Left renal cortex interstitium (tissue), 4 donors: ENCODE measurements around the gene RIPOR3. TPM values are rescaled to one million over a fixed set of nuclear protein-coding genes. Genes with fewer than 3 reads are reported as not detected.
"Not testable (repeated sequence)": the region's sequence is repeated elsewhere in the genome, so short reads cannot be mapped to it uniquely, and the experiment has no call there.

Experiments used
- DNase-seq, 4 donors: peaks; one replicate each; pipeline ENCODE4 v3.0.0-alpha.2; 2013; ENCODE audit warnings: low read depth in 4 of 4, low spot score in 2 of 4, missing footprints in 1 of 4
- polyA plus RNA-seq, 4 donors: library from polyadenylated mRNA; unstranded; fragments of 120-200 nt; gene quantifications; one replicate each; pipeline ENCODE4 v1.2.1, GENCODE V29; 2013; ENCODE audit not compliant: insufficient read length in 4 of 4

The RIPOR3 gene
- polyA plus RNA-seq, 4 donors = 6.4 to 10.0 (median 8.0) TPM

GRCh38 chr20:50682065-50682464 lies 9.3 kb downstream of the RIPOR3 start:
- no peak for DNase-seq

- DNase-seq = no peak
These were observed 9.8 kb downstream of the RIPOR3 start for GRCh38 chr20:50681359-50682064.

- DNase-seq = no peak
These were observed 11.0 kb downstream of the RIPOR3 start for GRCh38 chr20:50680105-50680960.

- DNase-seq = no peak
These were observed 11.6 kb downstream of the RIPOR3 start for GRCh38 chr20:50679753-50680104.

- DNase-seq = no peak
These were observed 13.0 kb downstream of the RIPOR3 start for GRCh38 chr20:50678169-50678898.

- DNase-seq = no peak
These were observed 14.5 kb downstream of the RIPOR3 start for GRCh38 chr20:50676858-50677257.

GRCh38 chr20:50676377-50676731 lies 15.0 kb downstream of the RIPOR3 start:
- not testable (repeated sequence) for DNase-seq

- no peak for DNase-seq
These were observed 15.5 kb downstream of the RIPOR3 start for GRCh38 chr20:50675671-50676376.

- no peak for DNase-seq
These were observed 17.1 kb downstream of the RIPOR3 start for GRCh38 chr20:50674138-50674825.

- DNase-seq = peak in 2 of 4 donors; percentile 48 to 73
These were observed 17.7 kb downstream of the RIPOR3 start for GRCh38 chr20:50673466-50674137.

GRCh38 chr20:50673146-50673465 lies 18.2 kb downstream of the RIPOR3 start:
- no peak for DNase-seq

GRCh38 chr20:50672400-50673145 lies 18.8 kb downstream of the RIPOR3 start:
- no peak for DNase-seq

- DNase-seq = no peak
These were observed 19.7 kb downstream of the RIPOR3 start for GRCh38 chr20:50671626-50672025.

GRCh38 chr20:50671010-50671409 lies 20.3 kb downstream of the RIPOR3 start:
- not testable (repeated sequence) for DNase-seq

- DNase-seq = no peak
These were observed 21.0 kb downstream of the RIPOR3 start for GRCh38 chr20:50670126-50670862.

GRCh38 chr20:50668798-50669197 lies 22.5 kb downstream of the RIPOR3 start:
- DNase-seq = no peak

- no peak for DNase-seq
These were observed 23.0 kb downstream of the RIPOR3 start for GRCh38 chr20:50668326-50668725.

- no peak for DNase-seq
These were observed 24.5 kb downstream of the RIPOR3 start for GRCh38 chr20:50666709-50667298.
